HL-60 (cell line): ENCODE data around the gene HDGFL3.

Experiments used
- DNase-seq, 2 experiments: peaks; one replicate each; pipeline ENCODE4 v3.0.0-alpha.2; 2010 to 2020; ENCODE audit warnings: low read depth in 1 of 2, low spot score in 1 of 2
- H3K27ac ChIP-seq: fragments of 250-450 bp; sonication (Bioruptor Pico); replicated peaks from 2 replicates; pipeline ENCODE4 v1.5.1; 2020; ENCODE audit warnings: mild to moderate bottlenecking, moderate library complexity
- H3K27me3 ChIP-seq: fragments of 250-450 bp; sonication (Bioruptor Pico); 2 replicates; pipeline ENCODE4 v1.5.1; 2021; ENCODE audit warnings: mild to moderate bottlenecking, moderate library complexity; ENCODE audit not compliant: insufficient read depth, poor library complexity, severe bottlenecking
- H3K4me3 ChIP-seq: replicated peaks from 2 replicates; pipeline ENCODE4 v1.5.1; 2011; ENCODE audit warnings: mild to moderate bottlenecking, control low read depth, low read length; ENCODE audit not compliant: insufficient read depth
- GABPA ChIP-seq: IDR thresholded peaks from 2 replicates; pipeline ENCODE4 v1.6.1; 2012; ENCODE audit warnings: low read depth
- POLR2AphosphoS5 ChIP-seq: IDR thresholded peaks from 2 replicates; pipeline ENCODE4 v1.6.1; 2012; ENCODE audit warnings: low read depth
- SPI1 ChIP-seq: IDR thresholded peaks from 2 replicates; pipeline ENCODE4 v1.6.1; 2012; ENCODE audit warnings: low read depth, mild to moderate bottlenecking, borderline replicate concordance
- TF ChIP-seq, protein P1 (sequence below): IDR thresholded peaks from 2 replicates; pipeline ENCODE4 v1.6.1; 2012; ENCODE audit warnings: low read depth; ENCODE audit not compliant: insufficient replicate concordance
- TF ChIP-seq, protein P2 (sequence below): IDR thresholded peaks from one replicate; pipeline ENCODE4 v1.5.1; 2011; ENCODE audit warnings: low read length, control low read depth, inconsistent platforms; ENCODE audit not compliant: insufficient read depth

Gene HDGFL3

DNA sequence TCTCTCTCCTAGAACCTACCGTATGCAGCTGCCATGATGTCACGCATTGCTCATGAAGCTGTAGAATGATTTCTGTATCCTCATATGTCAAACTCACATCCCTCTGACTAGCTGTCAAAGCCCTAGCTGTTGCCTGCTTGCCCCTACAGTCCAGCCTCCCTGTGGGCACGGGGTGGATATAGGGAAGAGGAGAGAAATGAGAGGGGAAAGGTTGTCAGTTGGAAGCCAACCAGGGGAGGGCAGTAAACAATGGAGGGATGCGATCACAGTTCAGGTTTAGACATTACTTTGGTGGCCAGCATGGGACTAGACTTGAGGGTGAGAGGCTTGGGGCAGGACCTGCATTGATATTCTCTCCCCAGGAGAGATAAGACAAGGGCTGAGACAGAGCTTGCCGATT is 1.7 kb upstream of the HDGFL3 start:
- Histone ChIP-seq H3K27ac (no peak overlapping the region), H3K4me3 (no peak overlapping the region), H3K27me3 (peaks cover 43% of the 10 kb centered on the region)
- DNase-seq = no peak
- TF ChIP-seq POLR2AphosphoS5 (no peak), GABPA (no peak), SPI1 (no peak)
- TF ChIP-seq, protein P1, sequence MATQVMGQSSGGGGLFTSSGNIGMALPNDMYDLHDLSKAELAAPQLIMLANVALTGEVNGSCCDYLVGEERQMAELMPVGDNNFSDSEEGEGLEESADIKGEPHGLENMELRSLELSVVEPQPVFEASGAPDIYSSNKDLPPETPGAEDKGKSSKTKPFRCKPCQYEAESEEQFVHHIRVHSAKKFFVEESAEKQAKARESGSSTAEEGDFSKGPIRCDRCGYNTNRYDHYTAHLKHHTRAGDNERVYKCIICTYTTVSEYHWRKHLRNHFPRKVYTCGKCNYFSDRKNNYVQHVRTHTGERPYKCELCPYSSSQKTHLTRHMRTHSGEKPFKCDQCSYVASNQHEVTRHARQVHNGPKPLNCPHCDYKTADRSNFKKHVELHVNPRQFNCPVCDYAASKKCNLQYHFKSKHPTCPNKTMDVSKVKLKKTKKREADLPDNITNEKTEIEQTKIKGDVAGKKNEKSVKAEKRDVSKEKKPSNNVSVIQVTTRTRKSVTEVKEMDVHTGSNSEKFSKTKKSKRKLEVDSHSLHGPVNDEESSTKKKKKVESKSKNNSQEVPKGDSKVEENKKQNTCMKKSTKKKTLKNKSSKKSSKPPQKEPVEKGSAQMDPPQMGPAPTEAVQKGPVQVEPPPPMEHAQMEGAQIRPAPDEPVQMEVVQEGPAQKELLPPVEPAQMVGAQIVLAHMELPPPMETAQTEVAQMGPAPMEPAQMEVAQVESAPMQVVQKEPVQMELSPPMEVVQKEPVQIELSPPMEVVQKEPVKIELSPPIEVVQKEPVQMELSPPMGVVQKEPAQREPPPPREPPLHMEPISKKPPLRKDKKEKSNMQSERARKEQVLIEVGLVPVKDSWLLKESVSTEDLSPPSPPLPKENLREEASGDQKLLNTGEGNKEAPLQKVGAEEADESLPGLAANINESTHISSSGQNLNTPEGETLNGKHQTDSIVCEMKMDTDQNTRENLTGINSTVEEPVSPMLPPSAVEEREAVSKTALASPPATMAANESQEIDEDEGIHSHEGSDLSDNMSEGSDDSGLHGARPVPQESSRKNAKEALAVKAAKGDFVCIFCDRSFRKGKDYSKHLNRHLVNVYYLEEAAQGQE = no peak
- TF ChIP-seq, protein P2, sequence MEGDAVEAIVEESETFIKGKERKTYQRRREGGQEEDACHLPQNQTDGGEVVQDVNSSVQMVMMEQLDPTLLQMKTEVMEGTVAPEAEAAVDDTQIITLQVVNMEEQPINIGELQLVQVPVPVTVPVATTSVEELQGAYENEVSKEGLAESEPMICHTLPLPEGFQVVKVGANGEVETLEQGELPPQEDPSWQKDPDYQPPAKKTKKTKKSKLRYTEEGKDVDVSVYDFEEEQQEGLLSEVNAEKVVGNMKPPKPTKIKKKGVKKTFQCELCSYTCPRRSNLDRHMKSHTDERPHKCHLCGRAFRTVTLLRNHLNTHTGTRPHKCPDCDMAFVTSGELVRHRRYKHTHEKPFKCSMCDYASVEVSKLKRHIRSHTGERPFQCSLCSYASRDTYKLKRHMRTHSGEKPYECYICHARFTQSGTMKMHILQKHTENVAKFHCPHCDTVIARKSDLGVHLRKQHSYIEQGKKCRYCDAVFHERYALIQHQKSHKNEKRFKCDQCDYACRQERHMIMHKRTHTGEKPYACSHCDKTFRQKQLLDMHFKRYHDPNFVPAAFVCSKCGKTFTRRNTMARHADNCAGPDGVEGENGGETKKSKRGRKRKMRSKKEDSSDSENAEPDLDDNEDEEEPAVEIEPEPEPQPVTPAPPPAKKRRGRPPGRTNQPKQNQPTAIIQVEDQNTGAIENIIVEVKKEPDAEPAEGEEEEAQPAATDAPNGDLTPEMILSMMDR = no peak

DNA sequence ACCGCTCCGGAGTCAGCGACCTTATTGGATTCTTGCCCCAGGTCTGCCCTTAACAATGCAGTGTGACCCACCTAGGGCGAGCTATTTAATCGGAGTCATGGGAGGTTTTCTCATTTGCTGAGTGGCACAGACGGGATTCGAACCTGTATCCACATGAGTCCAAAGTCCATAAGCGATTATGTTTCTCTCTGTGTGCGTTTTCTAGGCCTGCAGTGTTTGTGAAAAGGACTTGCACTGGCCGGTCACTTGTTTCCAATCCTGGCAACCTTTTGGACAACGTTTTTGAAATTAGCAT is 691 bp upstream of the HDGFL3 start:
- Histone ChIP-seq H3K27ac (no peak overlapping the region), H3K27me3 (peaks cover 46% of the 10 kb centered on the region), H3K4me3 (no peak overlapping the region)
- TF ChIP-seq, protein P1 = no peak
- TF ChIP-seq POLR2AphosphoS5 (no peak), SPI1 (no peak), GABPA (no peak)
- no peak for DNase-seq

DNA sequence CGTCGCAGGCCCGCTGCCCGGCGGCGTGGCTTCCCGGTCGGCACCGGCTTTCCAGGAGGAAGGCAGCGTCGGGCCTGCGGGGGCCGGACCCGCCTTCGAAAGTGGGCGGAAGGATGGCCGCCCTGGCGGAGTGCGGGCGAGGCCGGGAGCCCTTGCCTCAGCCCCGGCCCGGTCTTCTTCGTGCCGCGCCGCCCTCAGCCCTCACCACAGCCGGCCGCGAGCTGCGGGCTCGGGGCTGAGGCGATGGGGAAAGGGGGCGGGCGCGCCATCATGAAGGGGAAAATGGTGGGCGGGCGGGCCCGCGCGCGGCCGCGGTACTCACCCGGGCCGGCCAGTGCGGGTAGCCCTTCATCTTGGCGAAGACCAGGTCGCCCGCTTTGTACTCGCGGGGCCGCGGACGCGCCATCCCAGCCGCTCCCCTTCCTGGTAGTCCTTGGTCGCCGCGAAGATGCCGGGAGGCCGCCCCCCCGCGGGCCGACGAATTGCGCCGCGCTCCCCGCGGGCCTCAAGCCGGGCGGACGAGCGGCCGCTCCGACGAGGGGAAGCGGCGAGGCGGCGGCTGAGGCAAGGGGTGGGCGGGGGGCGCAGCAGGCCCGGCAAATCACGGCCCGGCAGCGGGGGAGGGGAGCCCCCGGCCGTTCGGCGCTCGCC is 489 bp downstream of the HDGFL3 start:
- peaks cover 49% of the 10 kb centered on the region for H3K27me3 ChIP-seq
- TF ChIP-seq POLR2AphosphoS5 (no peak), GABPA (no peak), SPI1 (no peak)
- TF ChIP-seq, protein P1 = no peak
- TF ChIP-seq, protein P2 = no peak
- peak overlapping the region; percentile 43 for H3K4me3 ChIP-seq
- DNase-seq = no peak
- no peak overlapping the region for H3K27ac ChIP-seq
